ENCODE results near the gene PLPP2.

PLPP2 gene

GRCh38 chr19:318509-318774 is 27.2 kb upstream of the PLPP2 start:
- TF ChIP-seq ZNF558 (tag by site-specific recombination; IDR thresholded peaks at IDR 0.05), result no peak
- no peak for TF ChIP-seq ZNF707 (tag by site-specific recombination; IDR thresholded peaks at IDR 0.05)
- TF ChIP-seq ZBTB20 (tag by site-specific recombination; IDR thresholded peaks at IDR 0.05), result no peak
- no peak for TF ChIP-seq ZNF202 (tag by site-specific recombination; IDR thresholded peaks at IDR 0.05; ENCODE audit: borderline replicate concordance)
- TF ChIP-seq OVOL3 (tag by site-specific recombination; IDR thresholded peaks at IDR 0.05), result no peak
- no peak for TF ChIP-seq ZNF404 (tag by site-specific recombination; IDR thresholded peaks at IDR 0.05)
- no peak for TF ChIP-seq ZSCAN16 (tag by site-specific recombination; IDR thresholded peaks at IDR 0.05)
- TF ChIP-seq ZBTB8A (tag by site-specific recombination; IDR thresholded peaks at IDR 0.05), result no peak
- no peak for TF ChIP-seq ZNF501 (tag by site-specific recombination; IDR thresholded peaks at IDR 0.05)
- no peak for TF ChIP-seq ZNF621 (tag by site-specific recombination; IDR thresholded peaks at IDR 0.05)
- peaks cover 25 to 75% of the 10 kb centered on the region in 2 experiments for H3K36me3 ChIP-seq (ENCODE audit: control insufficient read depth in 2 of 2, insufficient read depth in 1 of 2, low read length in 2 of 2)
- H3K4me1 ChIP-seq (ENCODE audit: control insufficient read depth, insufficient read depth, low read length), result no peaks in the 10 kb centered on the region
- no peaks in the 10 kb centered on the region for H3K9me3 ChIP-seq (ENCODE audit: control insufficient read depth, insufficient read depth, low read depth, low read length)
- no peak overlapping the region for H3K4me3 ChIP-seq (ENCODE audit: low read depth, low read length)
- POLR2A ChIA-PET, result no interaction called here
- H3K27ac ChIP-seq (ENCODE audit: extremely low read depth, low read depth, low read length), result no peak overlapping the region
- CTCF ChIA-PET, result interaction anchor here (1.8 kb wide), 1 partner anchor 24 kb away, joined by 4 read pairs; no protein-coding TSS in a partner anchor

GRCh38 chr19:317710-318508 is 26.7 kb upstream of the PLPP2 start:
- no peaks in the 10 kb centered on the region for H3K4me1 ChIP-seq (ENCODE audit: control insufficient read depth, insufficient read depth, low read length)
- H3K4me3 ChIP-seq (ENCODE audit: low read depth, low read length), result no peak overlapping the region
- TF ChIP-seq ELK4 (IDR thresholded peaks at IDR 0.05; ENCODE audit: borderline replicate concordance, low read depth, low read length) (no peak), ZNF391 (tag by site-specific recombination; IDR thresholded peaks at IDR 0.05; ENCODE audit: borderline replicate concordance, low read depth) (no peak), CTCF (tag by site-specific recombination; IDR thresholded peaks at IDR 0.05) (no peak), SP2 (tag by site-specific recombination; IDR thresholded peaks at IDR 0.05) (no peak), ZNF24 (tag by site-specific recombination; IDR thresholded peaks at IDR 0.05) (no peak), ZNF280D (tag by site-specific recombination; IDR thresholded peaks at IDR 0.05) (no peak), ZNF266 (tag by site-specific recombination; IDR thresholded peaks at IDR 0.05; ENCODE audit: low read depth) (no peak), ZNF146 (tag by site-specific recombination; IDR thresholded peaks at IDR 0.05) (no peak), ZNF558 (tag by site-specific recombination; IDR thresholded peaks at IDR 0.05) (no peak)
- ChIA-PET CTCF (interaction anchor here (1.8 kb wide), 1 partner anchor 23 kb away, joined by 4 read pairs; no protein-coding TSS in a partner anchor), POLR2A (no interaction called here)
- peaks cover 25 to 75% of the 10 kb centered on the region in 2 experiments for H3K36me3 ChIP-seq (ENCODE audit: control insufficient read depth in 2 of 2, insufficient read depth in 1 of 2, low read length in 2 of 2)
- no peak overlapping the region for H3K27ac ChIP-seq (ENCODE audit: extremely low read depth, low read depth, low read length)
- H3K9me3 ChIP-seq (ENCODE audit: control insufficient read depth, insufficient read depth, low read depth, low read length), result no peaks in the 10 kb centered on the region
